Activated CD4-positive, CD25-positive, alpha-beta regulatory T cell treated with anti-CD3 and anti-CD28 coated beads, Interleukin-2, amount 50 U/mL, for 16 hours (primary cell): ENCODE results near the gene TSKU.

Source experiments
- DNase-seq: peaks from one replicate; pipeline ENCODE4 v3.0.0-alpha.2; 2020; ENCODE audit warnings: low read depth, low spot score

The TSKU gene

GRCh38 chr11:76752321-76753143, 30.6 kb upstream of the TSKU start:
- no peak for DNase-seq

GRCh38 chr11:76753449-76753848, 29.7 kb upstream of the TSKU start:
- DNase-seq, result no peak

- no peak for DNase-seq
Observed at GRCh38 chr11:76753950-76754349, 29.2 kb upstream of the TSKU start.

- DNase-seq, result no peak
Observed at GRCh38 chr11:76756341-76756741, 26.8 kb upstream of the TSKU start.

GRCh38 chr11:76758311-76758710, 24.8 kb upstream of the TSKU start:
- DNase-seq, result no peak

GRCh38 chr11:76759092-76759491, 24.1 kb upstream of the TSKU start:
- DNase-seq, result no peak

GRCh38 chr11:76759517-76759916, 23.6 kb upstream of the TSKU start:
- no peak for DNase-seq

- DNase-seq, result no peak
Observed at GRCh38 chr11:76760236-76760635, 22.9 kb upstream of the TSKU start.

- no peak for DNase-seq
Observed at GRCh38 chr11:76761718-76762355, 21.3 kb upstream of the TSKU start.

GRCh38 chr11:76762356-76762752, 20.8 kb upstream of the TSKU start:
- DNase-seq, result no peak

- no peak for DNase-seq
Observed at GRCh38 chr11:76762867-76763572, 20.1 kb upstream of the TSKU start.

- no peak for DNase-seq
Observed at GRCh38 chr11:76763573-76764346, 19.4 kb upstream of the TSKU start.

GRCh38 chr11:76764941-76765665, 18.1 kb upstream of the TSKU start:
- no peak for DNase-seq

GRCh38 chr11:76765863-76766350, 17.2 kb upstream of the TSKU start:
- DNase-seq, result no peak

- no peak for DNase-seq
Observed at GRCh38 chr11:76766521-76766920, 16.6 kb upstream of the TSKU start.

- no peak for DNase-seq
Observed at GRCh38 chr11:76767659-76768058, 15.5 kb upstream of the TSKU start.

- DNase-seq, result no peak
Observed at GRCh38 chr11:76768088-76768908, 14.9 kb upstream of the TSKU start.

GRCh38 chr11:76768909-76769560, 14.1 kb upstream of the TSKU start:
- DNase-seq, result no peak
